ENCODE data around the gene TTC29.
"Not testable (repeated sequence)": the region's sequence is repeated elsewhere in the genome, so short reads cannot be mapped to it uniquely, and the experiment has no call there.

Gene TTC29

DNA sequence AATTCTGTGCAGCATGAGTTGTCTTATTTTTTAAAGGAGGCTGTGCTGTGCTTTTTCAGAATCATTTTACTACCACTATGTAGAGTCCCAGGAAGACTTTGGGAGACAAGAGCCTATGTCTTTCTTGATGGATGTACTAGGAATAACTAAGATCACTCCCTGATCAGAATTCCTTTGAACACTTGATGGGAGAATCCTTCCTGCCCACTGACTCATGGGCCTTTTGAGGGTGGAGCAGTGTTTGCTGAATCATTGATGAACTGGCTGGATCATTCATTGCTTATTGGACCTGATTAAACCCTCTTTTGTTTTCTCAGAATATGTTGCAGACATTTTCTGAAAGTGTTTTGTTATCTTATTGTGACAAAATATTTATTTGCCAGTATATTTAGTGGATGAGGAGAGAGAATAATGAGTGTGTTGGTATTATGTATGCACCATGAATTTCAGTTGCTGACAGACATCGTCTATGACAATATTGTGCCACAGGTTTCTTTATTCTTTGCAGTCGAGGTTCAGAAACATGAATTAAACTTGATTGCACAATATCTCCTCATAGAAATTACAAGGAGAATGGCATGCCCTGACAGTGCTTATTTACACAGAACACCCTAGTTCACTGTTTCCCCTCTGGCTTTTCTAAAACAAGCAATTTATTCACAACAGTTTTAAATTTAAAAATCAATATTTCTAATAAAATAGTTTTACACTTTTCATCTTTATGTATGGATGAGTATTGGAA, 270.7 kb downstream of the TTC29 start:
- no peak for DNase-seq

DNA sequence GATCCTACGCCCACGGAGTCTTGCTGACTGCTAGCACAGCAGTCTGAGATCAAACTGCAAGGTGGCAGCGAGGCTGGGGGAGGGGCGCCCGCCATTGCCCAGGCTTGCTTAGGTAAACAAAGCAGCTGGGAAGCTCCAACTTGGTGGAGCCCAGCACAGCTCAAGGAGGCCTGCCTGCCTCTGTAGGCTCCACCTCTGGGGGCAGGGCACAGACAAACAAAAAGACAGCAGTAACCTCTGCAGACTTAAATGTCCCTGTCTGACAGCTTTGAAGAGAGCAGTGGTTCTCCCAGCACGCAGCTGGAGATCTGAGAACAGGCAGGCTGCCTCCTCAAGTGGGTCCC, 281.7 kb downstream of the TTC29 start:
- DNase-seq = not testable (repeated sequence)

DNA sequence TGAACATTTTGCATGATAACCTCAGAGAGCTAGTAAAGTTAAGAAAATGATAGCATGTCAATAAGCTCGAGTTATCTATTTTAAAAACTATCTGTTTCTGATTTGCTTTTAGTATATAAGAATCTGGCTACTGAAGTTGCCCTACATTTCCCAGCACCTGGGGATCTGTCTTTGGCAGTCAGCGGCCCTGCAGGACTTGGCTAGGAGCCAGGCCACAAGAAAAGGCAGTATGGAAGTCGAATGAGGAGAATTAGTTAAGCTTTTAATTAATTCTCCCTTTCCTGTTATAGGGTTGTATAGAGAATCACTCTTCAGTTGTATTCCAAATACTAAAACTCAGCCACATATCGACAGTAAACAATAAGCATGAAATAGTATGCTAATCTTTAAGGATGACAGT, 284.3 kb downstream of the TTC29 start:
- no peak for DNase-seq

All from NCI-H187 (cell line).